GM12878 (cell line): ENCODE data around the gene WWOX. TPM values are rescaled to one million over a fixed set of nuclear protein-coding genes. Genes with fewer than 3 reads are reported as not detected.

Experiments
- BCL11A ChIP-seq: IDR thresholded peaks from 2 replicates; pipeline ENCODE4 v1.6.1; 2011; ENCODE audit warnings: low read depth, low read length
- ETV6 ChIP-seq, 2 experiments: fragments of 450-650 bp in 1 of 2; IDR thresholded peaks in 1 of 2; conservative IDR thresholded peaks in 1 of 2; 2 replicates each; pipeline ENCODE4 v1.6.1; 2014; ENCODE audit warnings: antibody characterized with exemption in 1 of 2, borderline replicate concordance in 1 of 2, low read depth in 1 of 2, mild to moderate bottlenecking in 1 of 2, moderate library complexity in 1 of 2
- IKZF1 ChIP-seq: fragments of 450-650 bp; conservative IDR thresholded peaks from 2 replicates; pipeline ENCODE4 v1.6.1; 2017; ENCODE audit warnings: antibody characterized with exemption, mild to moderate bottlenecking
- JUND ChIP-seq: IDR thresholded peaks from 2 replicates; pipeline ENCODE4 v1.6.1; 2012; ENCODE audit warnings: low read depth, mild to moderate bottlenecking, low read length, improper control_type of control experiment, moderate library complexity
- KDM1A ChIP-seq: fragments of 200-600 bp; sonication (generic); IDR thresholded peaks from 2 replicates; pipeline ENCODE4 v1.6.1; 2016; ENCODE audit warnings: borderline replicate concordance
- LARP7 ChIP-seq: fragments of 450-650 bp; IDR thresholded peaks from 2 replicates; pipeline ENCODE4 v1.6.1; 2017; ENCODE audit warnings: mild to moderate bottlenecking
- MEF2B ChIP-seq: fragments of 450-650 bp; IDR thresholded peaks from 2 replicates; pipeline ENCODE4 v1.6.1; 2018; ENCODE audit warnings: mild to moderate bottlenecking, moderate library complexity; ENCODE audit not compliant: partially characterized antibody, poor library complexity, severe bottlenecking
- NBN ChIP-seq: fragments of 450-650 bp; IDR thresholded peaks from 2 replicates; pipeline ENCODE4 v1.6.1; 2016
- NFYA ChIP-seq: IDR thresholded peaks from 2 replicates; pipeline ENCODE4 v1.6.1; 2011; ENCODE audit warnings: low read depth, mild to moderate bottlenecking, low read length, improper control_type of control experiment, borderline replicate concordance
- RAD21 ChIP-seq: IDR thresholded peaks from 2 replicates; pipeline ENCODE4 v1.6.1; 2011; ENCODE audit warnings: mild to moderate bottlenecking, low read depth, low read length, moderate library complexity; ENCODE audit not compliant: insufficient read depth
- RCOR1 ChIP-seq: conservative IDR thresholded peaks from 2 replicates; pipeline ENCODE4 v1.6.1; 2012; ENCODE audit warnings: low read depth, low read length, improper control_type of control experiment
- RELA ChIP-seq: fragments of 450-650 bp; IDR thresholded peaks from 2 replicates; pipeline ENCODE4 v1.8.0; 2014; ENCODE audit warnings: borderline replicate concordance; ENCODE audit not compliant: partially characterized antibody
- SMARCA5 ChIP-seq: fragments of 450-650 bp; IDR thresholded peaks from 2 replicates; pipeline ENCODE4 v1.6.1; 2017; ENCODE audit warnings: mild to moderate bottlenecking
- SMC3 ChIP-seq: IDR thresholded peaks from 2 replicates; pipeline ENCODE4 v1.6.1; 2011; ENCODE audit warnings: low read length, improper control_type of control experiment, borderline replicate concordance
- TAF1 ChIP-seq: IDR thresholded peaks from 2 replicates; pipeline ENCODE4 v1.6.1; 2011; ENCODE audit warnings: mild to moderate bottlenecking, low read depth, low read length, borderline replicate concordance
- TCF7 ChIP-seq: IDR thresholded peaks from 2 replicates; pipeline ENCODE4 v1.6.1; 2014; ENCODE audit warnings: antibody characterized with exemption, borderline replicate concordance
- ZBTB40 ChIP-seq: fragments of 450-650 bp; IDR thresholded peaks from 2 replicates; pipeline ENCODE4 v1.6.1; 2016; ENCODE audit warnings: mild to moderate bottlenecking, moderate library complexity, borderline replicate concordance
- ZNF24 ChIP-seq: fragments of 450-650 bp; IDR thresholded peaks from 2 replicates; pipeline ENCODE4 v1.6.1; 2017; ENCODE audit warnings: antibody characterized with exemption, mild to moderate bottlenecking
- ZNF274 ChIP-seq: IDR thresholded peaks from one replicate; pipeline ENCODE4 v1.8.0; 2011; ENCODE audit not compliant: insufficient read length, insufficient read depth
- polyA plus RNA-seq, 11 experiments: library from polyadenylated mRNA; depleted of rRNA in 4 of 11; unstranded in 6 of 11; stranded (reverse) in 5 of 11; fragments of >200 nt; fragmentation: Nextera tagmentation in 4 of 11; fragmentation: Illumina TruSeq in 1 of 11; extraction: Ambion mirVana in 4 of 11; extraction: Trizol in 1 of 11; gene quantifications; 1 replicate in 1 of 11; 2 replicates in 10 of 11; pipeline versions ENCODE4 v1.2.1 to v1.2.3, GENCODE V29; 2011 to 2016; ENCODE audit warnings: inconsistent platforms in 2 of 11, missing spikeins in 2 of 11, low read depth in 1 of 11
- total RNA-seq, 4 experiments: library from RNA; depleted of rRNA in 3 of 4; stranded (reverse); fragments of >200 nt in 3 of 4; fragmentation: Illumina TruSeq in 1 of 4; extraction: Trizol in 1 of 4; gene quantifications; 2 replicates each; pipeline versions ENCODE4 v1.2.1 to v1.2.3, GENCODE V29; 2013 to 2021

The WWOX gene
- total and polyA plus RNA-seq, 10 of the 15 experiments (the other 5 are each of a cell fraction or from before 2014, with no cell fraction given) = 2.8 to 24.4 (median 17.8) TPM

DNA sequence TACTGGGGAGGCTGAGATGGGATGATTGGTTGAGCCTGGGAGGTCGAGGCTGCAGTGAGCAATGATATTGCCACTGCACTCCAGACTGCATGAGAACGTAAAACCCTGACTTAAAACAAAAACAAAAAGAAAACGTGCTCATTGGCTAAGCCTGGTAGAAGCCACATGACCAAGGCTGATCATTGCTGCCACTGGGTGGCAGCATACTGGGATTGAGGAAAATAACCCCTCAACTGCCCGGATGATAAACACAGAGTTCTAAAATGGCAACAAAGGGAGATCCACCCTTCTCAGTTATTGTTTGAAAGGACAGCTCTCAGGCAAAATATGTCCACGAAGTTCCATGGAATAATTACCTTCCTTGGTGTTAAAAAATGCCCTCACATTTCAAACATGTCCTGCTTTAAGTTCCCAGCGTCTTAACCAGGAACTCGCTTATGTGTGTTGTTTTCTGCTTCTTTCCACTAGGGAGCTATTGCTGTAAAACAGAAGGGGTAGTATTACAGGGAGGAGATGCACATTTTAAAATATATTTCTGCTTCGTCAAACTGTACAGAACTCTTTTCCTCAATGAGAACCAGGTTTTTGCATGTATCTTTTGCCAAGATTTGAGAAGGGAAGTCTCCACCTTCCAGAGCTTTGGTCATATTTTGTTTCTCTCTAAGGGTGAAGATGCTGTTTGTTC, 825.8 kb downstream of the WWOX start (continued):
- TF ChIP-seq ZNF24 (no peak), ZNF274 (no peak), ETV6 (conservative IDR thresholded peaks at IDR 0.05 in 1 of 2, IDR thresholded peaks at IDR 0.05 in 1 of 2; ENCODE audit: borderline replicate concordance in 1 of 2, low read depth in 1 of 2) (no peak), JUND (no peak), RELA (no peak), TAF1 (no peak), TCF7 (no peak), SMARCA5 (no peak), IKZF1 (no peak), RCOR1 (no peak), LARP7 (no peak), BCL11A (no peak), NFYA (no peak), RAD21 (peak; percentile 51), NBN (no peak), ZBTB40 (no peak), KDM1A (no peak), MEF2B (no peak), SMC3 (peak; percentile 50; the same call in 1 of the 2 replicates)
